ENCODE results near the gene FERD3L.

FERD3L gene

DNA sequence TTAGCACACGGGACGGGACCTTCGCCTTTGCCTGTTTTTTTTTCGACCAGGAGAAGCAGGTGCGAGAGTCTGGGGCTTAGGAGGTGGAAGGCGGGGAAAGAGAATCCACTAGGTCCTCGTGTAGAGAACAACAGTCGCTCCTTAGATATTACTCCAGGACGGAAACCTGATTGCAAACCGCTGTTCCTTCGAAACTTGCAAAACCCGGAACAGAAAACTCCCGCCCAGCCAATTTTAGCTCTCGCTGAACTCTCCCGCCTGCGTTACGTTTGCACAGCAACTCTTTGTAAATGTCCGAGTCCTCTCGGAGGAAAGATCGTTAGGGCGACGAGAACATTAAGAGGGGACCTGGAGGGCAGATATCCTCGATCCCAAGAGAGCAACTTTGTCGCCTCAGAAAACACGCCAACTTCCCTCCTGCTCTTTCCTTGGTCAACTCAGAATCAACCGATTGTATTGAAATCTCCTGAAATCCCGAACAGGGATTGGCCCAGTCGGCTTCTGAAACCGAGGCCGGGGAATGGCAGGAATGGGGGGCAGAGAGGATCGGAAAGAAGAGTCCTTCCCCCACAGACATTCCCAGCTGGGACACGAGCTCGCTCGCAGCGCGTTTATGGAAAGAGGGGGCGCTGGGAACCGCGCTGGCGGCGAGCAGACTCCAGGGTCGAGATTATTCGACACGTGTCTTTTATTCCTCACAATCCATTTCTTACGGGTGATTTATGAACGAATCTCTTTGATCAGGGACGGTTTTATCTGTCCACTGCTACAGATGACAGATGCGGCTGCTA, 37.7 kb downstream of the FERD3L start:
- H4K91ac ChIP-seq (ENCODE audit: low read depth, low read length, poor library complexity), result no peak overlapping the region
- peaks cover 3 to 9% of the 10 kb centered on the region in 2 donors for H3K4me1 ChIP-seq (ENCODE audit: control insufficient read depth in 2 of 2, insufficient read depth in 1 of 2, low read depth in 1 of 2, low read length in 2 of 2)
- no peak overlapping the region for H2BK120ac ChIP-seq (ENCODE audit: low read depth, low read length)
- H3K4me2 ChIP-seq (ENCODE audit: insufficient read depth, low read length, poor library complexity, severe bottlenecking), result peak overlapping the region; percentile 48
- no peak overlapping the region for H3K23ac ChIP-seq (ENCODE audit: low read depth, low read length, poor library complexity)
- H3K18ac ChIP-seq (ENCODE audit: low read length), result peak overlapping the region; percentile 63
- H2BK5ac ChIP-seq (ENCODE audit: low read length), result no peak overlapping the region
- no peaks in the 10 kb centered on the region for H3K36me3 ChIP-seq (replicated peaks in 1 of 2; ENCODE audit: control insufficient read depth in 2 of 2, insufficient read depth in 2 of 2, low read length in 2 of 2)
- no peaks in the 10 kb centered on the region for H3K79me1 ChIP-seq (ENCODE audit: low read depth, low read length)
- no peak overlapping the region for H2BK15ac ChIP-seq (ENCODE audit: low read length)
- H2AK5ac ChIP-seq (ENCODE audit: low read depth, low read length), result no peak overlapping the region
- peaks cover 44 to 87% (median 76%) of the 10 kb centered on the region in 3 experiments for H3K27me3 ChIP-seq (ENCODE audit: control insufficient read depth in 3 of 3, insufficient read depth in 3 of 3, low read depth in 1 of 3, low read length in 3 of 3)
- DNase-seq (ENCODE audit: low spot score), result peak; percentile 51
- H3K4ac ChIP-seq (ENCODE audit: low read length), result no peak overlapping the region
- peak overlapping the region; percentile 89 for H2AFZ ChIP-seq (ENCODE audit: low read length)
- H3K9me3 ChIP-seq (replicated peaks in 1 of 2; ENCODE audit: control insufficient read depth in 2 of 2, insufficient read depth in 1 of 2, low read depth in 1 of 2, low read length in 2 of 2), result no peaks in the 10 kb centered on the region
- H2BK12ac ChIP-seq (ENCODE audit: low read length), result no peak overlapping the region
- H3K27ac ChIP-seq (replicated peaks; ENCODE audit: low read length), result no peak overlapping the region
- H4K8ac ChIP-seq (ENCODE audit: low read depth, low read length), result no peak overlapping the region
- H3K14ac ChIP-seq (ENCODE audit: low read length), result no peak overlapping the region
- no CpG with 5 or more reads among the region's 48 CpGs for WGBS, 2 donors (ENCODE audit: extremely low coverage in 2 of 2, insufficient read length in 2 of 2, insufficient replicate concordance in 1 of 2)
- no peak overlapping the region for H3K9ac ChIP-seq (ENCODE audit: low read depth, low read length, poor library complexity)
- H3K4me3 ChIP-seq (ENCODE audit: low read length in 2 of 2), result peak overlapping the region in 1 of 2 donors; percentile 38

GRCh38 chr7:19107081-19107355, 38.2 kb downstream of the FERD3L start:
- H3K9ac ChIP-seq (ENCODE audit: low read depth, low read length, poor library complexity), result no peak overlapping the region
- no peak overlapping the region for H3K14ac ChIP-seq (ENCODE audit: low read length)
- H2BK15ac ChIP-seq (ENCODE audit: low read length), result no peak overlapping the region
- DNase-seq (ENCODE audit: low spot score), result peak; percentile 27
- H3K9me3 ChIP-seq (replicated peaks in 1 of 2; ENCODE audit: control insufficient read depth in 2 of 2, insufficient read depth in 1 of 2, low read depth in 1 of 2, low read length in 2 of 2), result no peaks in the 10 kb centered on the region
- H3K36me3 ChIP-seq (replicated peaks in 1 of 2; ENCODE audit: control insufficient read depth in 2 of 2, insufficient read depth in 2 of 2, low read length in 2 of 2), result no peaks in the 10 kb centered on the region
- no peak overlapping the region for H3K23ac ChIP-seq (ENCODE audit: low read depth, low read length, poor library complexity)
- H2BK5ac ChIP-seq (ENCODE audit: low read length), result no peak overlapping the region
- H3K4me1 ChIP-seq (ENCODE audit: control insufficient read depth in 2 of 2, insufficient read depth in 1 of 2, low read depth in 1 of 2, low read length in 2 of 2), result peaks cover 3 to 9% of the 10 kb centered on the region in 2 donors
- no peak overlapping the region for H4K8ac ChIP-seq (ENCODE audit: low read depth, low read length)
- no peak overlapping the region for H3K4ac ChIP-seq (ENCODE audit: low read length)
- H3K79me1 ChIP-seq (ENCODE audit: low read depth, low read length), result no peaks in the 10 kb centered on the region
- H2AK5ac ChIP-seq (ENCODE audit: low read depth, low read length), result no peak overlapping the region
- H3K4me3 ChIP-seq (ENCODE audit: low read length in 2 of 2), result peak overlapping the region in 1 of 2 donors; percentile 38
- peak overlapping the region; percentile 48 for H3K4me2 ChIP-seq (ENCODE audit: insufficient read depth, low read length, poor library complexity, severe bottlenecking)
- no CpG with 5 or more reads among the region's 6 CpGs for WGBS, 2 donors (ENCODE audit: extremely low coverage in 2 of 2, insufficient read length in 2 of 2, insufficient replicate concordance in 1 of 2)
- no peak overlapping the region for H2BK120ac ChIP-seq (ENCODE audit: low read depth, low read length)
- H2AFZ ChIP-seq (ENCODE audit: low read length), result peak overlapping the region; percentile 89
- no peak overlapping the region for H2BK12ac ChIP-seq (ENCODE audit: low read length)
- H3K27ac ChIP-seq (replicated peaks; ENCODE audit: low read length), result no peak overlapping the region
- H4K91ac ChIP-seq (ENCODE audit: low read depth, low read length, poor library complexity), result no peak overlapping the region
- H3K27me3 ChIP-seq (ENCODE audit: control insufficient read depth in 3 of 3, insufficient read depth in 3 of 3, low read depth in 1 of 3, low read length in 3 of 3), result peaks cover 44 to 83% (median 71%) of the 10 kb centered on the region in 3 experiments
- H3K18ac ChIP-seq (ENCODE audit: low read length), result no peak overlapping the region

DNA sequence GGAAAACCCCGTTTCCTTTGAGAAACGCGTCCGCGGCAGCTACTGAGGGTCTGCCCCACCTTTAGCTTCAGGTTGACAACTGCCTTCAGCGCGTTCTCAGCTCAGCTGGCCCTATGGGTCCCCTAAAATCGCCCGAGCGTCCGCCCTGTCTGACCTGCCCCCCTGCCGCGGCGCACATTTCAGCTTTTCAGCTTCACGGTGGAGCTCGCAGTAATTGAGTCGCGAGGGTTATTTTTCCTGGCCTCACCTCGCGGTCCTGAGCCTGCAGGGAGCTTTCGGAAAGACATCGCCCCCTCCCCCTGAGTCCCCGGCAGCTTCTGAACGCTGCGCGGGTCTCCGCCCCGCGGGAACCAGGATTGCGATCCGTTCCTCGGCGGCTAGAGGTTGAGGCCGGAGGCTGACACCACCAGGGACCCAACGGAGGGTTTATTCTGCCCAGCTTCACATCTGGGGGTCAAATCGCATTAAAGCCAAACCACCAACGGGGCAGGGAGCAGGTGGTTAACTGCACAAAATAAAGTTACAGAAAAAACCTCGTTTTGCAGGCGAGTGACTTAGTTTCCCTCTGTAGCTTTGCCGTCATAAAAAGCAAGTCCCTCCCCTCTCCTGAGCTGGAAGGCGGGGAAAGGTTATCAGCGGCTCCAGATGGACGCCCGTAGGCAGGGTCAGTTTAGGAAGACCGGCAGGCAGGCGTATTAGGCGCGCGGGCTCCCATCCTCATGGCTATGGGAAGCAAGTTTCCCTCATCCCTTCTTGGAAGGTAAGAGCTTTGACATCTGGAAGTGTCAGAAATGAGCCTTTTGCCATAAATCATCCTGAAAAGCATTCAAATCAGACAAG, 38.8 kb downstream of the FERD3L start:
- H3K14ac ChIP-seq (ENCODE audit: low read length), result no peak overlapping the region
- no peak overlapping the region for H3K27ac ChIP-seq (replicated peaks; ENCODE audit: low read length)
- peak overlapping the region; percentile 89 for H2AFZ ChIP-seq (ENCODE audit: low read length)
- H3K79me1 ChIP-seq (ENCODE audit: low read depth, low read length), result no peaks in the 10 kb centered on the region
- peaks cover 3 to 9% of the 10 kb centered on the region in 2 donors for H3K4me1 ChIP-seq (ENCODE audit: control insufficient read depth in 2 of 2, insufficient read depth in 1 of 2, low read depth in 1 of 2, low read length in 2 of 2)
- H3K27me3 ChIP-seq (ENCODE audit: control insufficient read depth in 3 of 3, insufficient read depth in 3 of 3, low read depth in 1 of 3, low read length in 3 of 3), result peaks cover 39 to 83% (median 65%) of the 10 kb centered on the region in 3 experiments
- H3K9me3 ChIP-seq (replicated peaks in 1 of 2; ENCODE audit: control insufficient read depth in 2 of 2, insufficient read depth in 1 of 2, low read depth in 1 of 2, low read length in 2 of 2), result no peaks in the 10 kb centered on the region
- H3K4ac ChIP-seq (ENCODE audit: low read length), result no peak overlapping the region
- no peak overlapping the region for H2BK120ac ChIP-seq (ENCODE audit: low read depth, low read length)
- WGBS, 2 donors (ENCODE audit: extremely low coverage in 2 of 2, insufficient read length in 2 of 2, insufficient replicate concordance in 1 of 2), result no CpG with 5 or more reads among the region's 49 CpGs
- H4K8ac ChIP-seq (ENCODE audit: low read depth, low read length), result no peak overlapping the region
- DNase-seq (ENCODE audit: low spot score), result peak; percentile 51
- peak overlapping the region; percentile 43 for H3K4me2 ChIP-seq (ENCODE audit: insufficient read depth, low read length, poor library complexity, severe bottlenecking)
- H3K9ac ChIP-seq (ENCODE audit: low read depth, low read length, poor library complexity), result peak overlapping the region; percentile 55
- H3K36me3 ChIP-seq (replicated peaks in 1 of 2; ENCODE audit: control insufficient read depth in 2 of 2, insufficient read depth in 2 of 2, low read length in 2 of 2), result no peaks in the 10 kb centered on the region
- H2AK5ac ChIP-seq (ENCODE audit: low read depth, low read length), result no peak overlapping the region
- no peak overlapping the region for H2BK15ac ChIP-seq (ENCODE audit: low read length)
- no peak overlapping the region for H4K91ac ChIP-seq (ENCODE audit: low read depth, low read length, poor library complexity)
- H3K4me3 ChIP-seq (ENCODE audit: low read length in 2 of 2), result peak overlapping the region in 1 of 2 donors; percentile 4
- no peak overlapping the region for H2BK5ac ChIP-seq (ENCODE audit: low read length)
- H2BK12ac ChIP-seq (ENCODE audit: low read length), result no peak overlapping the region
- H3K23ac ChIP-seq (ENCODE audit: low read depth, low read length, poor library complexity), result no peak overlapping the region
- no peak overlapping the region for H3K18ac ChIP-seq (ENCODE audit: low read length)

DNA sequence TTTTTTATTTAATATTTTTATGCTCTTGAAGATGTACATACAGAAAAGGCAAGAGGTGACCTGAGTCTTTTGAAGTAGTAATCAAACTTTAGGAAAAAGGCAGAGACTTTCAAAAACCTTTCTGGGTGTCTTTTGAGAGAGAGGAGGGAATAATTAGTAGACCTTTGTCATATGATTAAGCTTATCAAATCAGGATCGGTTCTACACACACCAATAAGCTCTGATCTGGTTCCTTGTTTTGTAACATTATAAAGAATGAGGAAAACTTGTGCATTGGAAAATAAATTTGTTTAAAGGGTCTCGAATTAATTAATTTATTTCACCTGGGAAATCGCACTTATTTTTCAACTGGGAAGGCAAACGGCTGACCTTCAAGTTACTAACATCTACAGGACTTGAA, 39.7 kb downstream of the FERD3L start:
- H4K91ac ChIP-seq (ENCODE audit: low read depth, low read length, poor library complexity), result no peak overlapping the region

More for the DNA sequence above, 39.7 kb downstream of the FERD3L start:
- H3K18ac ChIP-seq (ENCODE audit: low read length), result no peak overlapping the region
- no peak overlapping the region for H4K8ac ChIP-seq (ENCODE audit: low read depth, low read length)
- no peak overlapping the region for H2BK12ac ChIP-seq (ENCODE audit: low read length)
- H3K14ac ChIP-seq (ENCODE audit: low read length), result no peak overlapping the region
- DNase-seq (ENCODE audit: low spot score), result no peak
- no peak overlapping the region for H3K27ac ChIP-seq (replicated peaks; ENCODE audit: low read length)
- WGBS, 2 donors (ENCODE audit: extremely low coverage in 2 of 2, insufficient read length in 2 of 2, insufficient replicate concordance in 1 of 2), result no CpG with 5 or more reads among the region's 4 CpGs
- H3K27me3 ChIP-seq (ENCODE audit: control insufficient read depth in 3 of 3, insufficient read depth in 3 of 3, low read depth in 1 of 3, low read length in 3 of 3), result peaks cover 32 to 74% (median 56%) of the 10 kb centered on the region in 3 experiments
- H3K4me3 ChIP-seq (ENCODE audit: low read length in 2 of 2), result no peak overlapping the region
- H3K4me2 ChIP-seq (ENCODE audit: insufficient read depth, low read length, poor library complexity, severe bottlenecking), result no peak overlapping the region
- no peak overlapping the region for H2BK15ac ChIP-seq (ENCODE audit: low read length)
- no peak overlapping the region for H2BK120ac ChIP-seq (ENCODE audit: low read depth, low read length)
- peaks cover under 1% of the 10 kb centered on the region for H3K79me1 ChIP-seq (ENCODE audit: low read depth, low read length)
- no peak overlapping the region for H2AFZ ChIP-seq (ENCODE audit: low read length)
- no peak overlapping the region for H2AK5ac ChIP-seq (ENCODE audit: low read depth, low read length)
- H3K36me3 ChIP-seq (replicated peaks in 1 of 2; ENCODE audit: control insufficient read depth in 2 of 2, insufficient read depth in 2 of 2, low read length in 2 of 2), result no peaks in the 10 kb centered on the region
- H3K4ac ChIP-seq (ENCODE audit: low read length), result no peak overlapping the region
- H3K9me3 ChIP-seq (replicated peaks in 1 of 2; ENCODE audit: control insufficient read depth in 2 of 2, insufficient read depth in 1 of 2, low read depth in 1 of 2, low read length in 2 of 2), result no peaks in the 10 kb centered on the region
- H3K4me1 ChIP-seq (ENCODE audit: control insufficient read depth in 2 of 2, insufficient read depth in 1 of 2, low read depth in 1 of 2, low read length in 2 of 2), result peaks cover 3 to 9% of the 10 kb centered on the region in 2 donors
- H3K23ac ChIP-seq (ENCODE audit: low read depth, low read length, poor library complexity), result no peak overlapping the region
- H3K9ac ChIP-seq (ENCODE audit: low read depth, low read length, poor library complexity), result no peak overlapping the region
- H2BK5ac ChIP-seq (ENCODE audit: low read length), result no peak overlapping the region

All from neuronal stem cell (in vitro differentiated cells).